ENCODE data around the gene BMP7. TPM values are rescaled to one million over a fixed set of nuclear protein-coding genes. Genes with fewer than 3 reads are reported as not detected.

The BMP7 gene
- total and polyA plus RNA-seq, 12 donors = 0.72 to 19.2 (median 4.1) TPM

DNA sequence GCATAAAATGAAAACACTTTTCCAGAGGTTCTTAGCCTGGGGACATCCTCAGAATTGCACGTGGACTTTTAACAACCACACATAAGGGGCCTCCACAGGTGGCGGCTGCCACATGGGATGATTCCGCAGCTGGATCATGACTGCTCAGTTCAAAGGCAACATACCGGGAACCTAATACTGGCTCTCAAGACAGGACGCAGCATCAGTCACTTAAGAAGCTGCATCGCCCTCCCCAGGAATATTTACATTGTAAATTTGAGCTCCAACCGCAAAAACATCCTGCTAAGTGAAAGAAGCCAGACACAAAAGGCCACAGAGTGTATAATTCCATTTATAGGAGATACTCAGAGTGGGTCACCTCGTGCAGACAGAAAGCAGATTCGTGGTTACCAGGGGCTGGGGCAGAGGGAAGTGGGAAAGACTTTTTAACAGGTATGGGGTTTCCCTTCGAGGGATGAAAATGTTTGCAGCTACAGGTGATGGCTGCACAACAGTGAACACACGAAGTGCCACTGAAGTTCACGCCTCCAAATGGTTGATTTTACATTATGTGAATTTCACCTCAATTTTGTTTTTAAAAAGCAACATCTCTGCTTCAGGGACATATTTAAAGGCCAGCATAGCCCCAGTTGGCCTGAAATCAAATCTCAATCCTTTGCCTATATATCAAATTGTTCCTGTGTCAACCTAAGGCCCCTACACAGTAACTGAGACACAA, 141.5 kb downstream of the BMP7 start:
- intact Hi-C loops (cut with DNase I) = no loop called here
- peaks cover 0 to 5% (median 0%) of the 10 kb centered on the region in 11 donors for H3K9me3 ChIP-seq
- H3K27ac ChIP-seq = no peak overlapping the region
- H3K36me3 ChIP-seq = no peaks in the 10 kb centered on the region
- peaks cover 0 to 6% (median 0%) of the 10 kb centered on the region in 9 donors for H3K4me1 ChIP-seq
- ATAC-seq (no peak), DNase-seq (no peak)
- 58 to 67% methylated on average over 12 of the region's 12 CpGs for WGBS, 2 donors
- H3K4me3 ChIP-seq = no peak overlapping the region
- peaks cover 0 to 24% (median 0%) of the 10 kb centered on the region in 7 donors for H3K27me3 ChIP-seq
- TF ChIP-seq, protein P1, sequence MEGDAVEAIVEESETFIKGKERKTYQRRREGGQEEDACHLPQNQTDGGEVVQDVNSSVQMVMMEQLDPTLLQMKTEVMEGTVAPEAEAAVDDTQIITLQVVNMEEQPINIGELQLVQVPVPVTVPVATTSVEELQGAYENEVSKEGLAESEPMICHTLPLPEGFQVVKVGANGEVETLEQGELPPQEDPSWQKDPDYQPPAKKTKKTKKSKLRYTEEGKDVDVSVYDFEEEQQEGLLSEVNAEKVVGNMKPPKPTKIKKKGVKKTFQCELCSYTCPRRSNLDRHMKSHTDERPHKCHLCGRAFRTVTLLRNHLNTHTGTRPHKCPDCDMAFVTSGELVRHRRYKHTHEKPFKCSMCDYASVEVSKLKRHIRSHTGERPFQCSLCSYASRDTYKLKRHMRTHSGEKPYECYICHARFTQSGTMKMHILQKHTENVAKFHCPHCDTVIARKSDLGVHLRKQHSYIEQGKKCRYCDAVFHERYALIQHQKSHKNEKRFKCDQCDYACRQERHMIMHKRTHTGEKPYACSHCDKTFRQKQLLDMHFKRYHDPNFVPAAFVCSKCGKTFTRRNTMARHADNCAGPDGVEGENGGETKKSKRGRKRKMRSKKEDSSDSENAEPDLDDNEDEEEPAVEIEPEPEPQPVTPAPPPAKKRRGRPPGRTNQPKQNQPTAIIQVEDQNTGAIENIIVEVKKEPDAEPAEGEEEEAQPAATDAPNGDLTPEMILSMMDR (IDR thresholded peaks at IDR 0.05) = no peak

DNA sequence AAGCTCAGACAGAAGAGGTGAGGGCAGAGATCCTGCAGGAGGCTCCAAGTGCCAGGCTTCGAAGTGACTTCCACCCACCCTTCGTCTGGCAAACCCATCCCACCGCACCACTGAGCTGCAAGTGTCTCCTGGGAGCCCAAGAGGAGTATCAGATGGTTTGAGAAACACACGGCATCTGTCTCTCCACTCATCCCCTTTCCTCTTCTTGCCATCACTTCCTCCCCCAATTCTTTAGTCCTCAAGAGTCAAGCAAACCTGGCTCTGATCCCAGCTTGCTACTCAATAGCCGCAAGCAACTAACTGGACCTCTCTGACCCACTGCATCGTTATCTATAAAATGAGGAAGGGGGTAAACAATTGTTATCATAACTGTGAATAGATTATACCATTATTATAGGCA, 142.1 kb downstream of the BMP7 start:
- ATAC-seq (no peak), DNase-seq (no peak)
- Histone ChIP-seq H3K4me3 (no peak overlapping the region), H3K4me1 (peaks cover 0 to 6% (median 0%) of the 10 kb centered on the region in 9 donors), H3K9me3 (peaks cover 0 to 5% (median 0%) of the 10 kb centered on the region in 11 donors), H3K27ac (no peak overlapping the region), H3K27me3 (peaks cover 0 to 24% (median 0%) of the 10 kb centered on the region in 7 donors), H3K36me3 (no peaks in the 10 kb centered on the region)
- intact Hi-C loops (cut with DNase I) = no loop called here
- 53 to 62% methylated on average over 6 of the region's 6 CpGs for WGBS, 2 donors
- TF ChIP-seq, protein P1 (IDR thresholded peaks at IDR 0.05) = no peak

DNA sequence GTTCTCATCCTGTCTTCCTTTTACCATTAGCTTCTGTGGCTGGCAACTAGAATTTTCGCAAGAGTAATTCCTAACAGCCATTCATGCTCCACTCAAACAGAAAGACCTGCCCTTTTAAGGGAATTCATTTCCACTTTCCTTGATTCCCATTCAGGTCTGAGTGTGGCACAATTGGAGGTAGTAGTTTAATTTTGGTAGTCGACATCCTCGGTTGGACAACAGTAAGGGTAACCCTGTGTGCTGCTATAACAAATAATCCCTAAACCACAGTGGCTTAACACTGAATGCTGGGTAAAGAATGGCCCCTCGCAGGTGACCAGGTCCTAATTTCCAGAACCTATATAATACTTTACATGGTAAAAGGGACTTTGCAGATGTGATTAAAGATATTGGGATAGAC, 142.9 kb downstream of the BMP7 start:
- Histone ChIP-seq H3K27me3 (peaks cover 0 to 24% (median 0%) of the 10 kb centered on the region in 7 donors), H3K4me3 (no peak overlapping the region), H3K9me3 (peaks cover 0 to 5% (median 0%) of the 10 kb centered on the region in 11 donors), H3K27ac (no peak overlapping the region), H3K4me1 (peaks cover 0 to 6% (median 0%) of the 10 kb centered on the region in 9 donors), H3K36me3 (no peaks in the 10 kb centered on the region)
- ATAC-seq = no peak
- 91 to 99% methylated on average over 4 of the region's 4 CpGs for WGBS, 2 donors
- no peak for DNase-seq
- intact Hi-C loops (cut with DNase I) = no loop called here
- TF ChIP-seq, protein P1 (IDR thresholded peaks at IDR 0.05) = no peak

DNA sequence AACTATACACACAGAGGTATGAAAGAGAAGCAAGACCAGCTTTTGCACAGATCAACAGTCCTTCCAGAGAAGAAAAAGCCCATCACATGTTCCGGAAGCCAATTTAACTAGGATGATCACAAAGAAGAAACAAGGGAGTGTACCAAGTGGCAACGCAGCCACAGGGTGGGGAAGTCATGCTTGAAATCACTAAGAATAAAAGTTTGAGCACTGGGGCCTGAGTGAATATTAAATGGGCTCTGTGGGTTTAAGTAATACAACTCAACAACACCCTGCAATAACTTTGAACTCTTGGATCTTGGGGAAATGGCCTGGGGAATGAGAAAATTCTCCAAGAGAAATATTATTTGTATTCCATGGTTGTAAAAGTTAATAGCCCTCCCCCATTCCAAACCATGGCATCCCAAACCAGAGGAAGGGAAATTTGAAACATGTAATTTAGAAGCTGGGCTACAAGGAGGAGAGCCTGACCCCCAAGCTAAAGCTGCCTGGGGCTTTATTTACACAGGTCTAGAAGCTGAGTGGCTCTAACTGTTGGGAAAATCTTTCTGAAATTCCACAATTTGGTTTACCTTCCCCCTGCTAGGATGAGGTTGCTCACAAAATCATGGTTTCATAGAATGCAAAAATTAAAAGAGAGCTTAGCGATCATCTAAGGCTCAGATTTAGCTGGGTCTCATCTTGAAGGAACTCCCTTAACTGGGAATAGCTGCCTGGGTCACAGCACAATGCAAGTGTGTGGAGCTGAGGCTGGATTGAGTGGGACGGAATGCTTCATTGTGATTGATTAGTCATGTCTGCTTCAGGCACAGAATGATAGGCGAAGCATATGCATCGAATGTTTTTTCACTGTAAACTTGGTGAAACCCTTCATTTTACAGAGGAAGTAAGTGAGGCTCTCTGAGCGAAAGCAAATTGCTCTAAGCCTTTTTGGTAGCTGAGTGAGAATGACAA, 143.6 kb downstream of the BMP7 start:
- no peaks in the 10 kb centered on the region for H3K4me1 ChIP-seq
- ATAC-seq (no peak), DNase-seq (no peak)
- WGBS, 2 donors = 82 to 87% methylated on average over 7 of the region's 7 CpGs
- no peak overlapping the region for H3K27ac ChIP-seq
- peaks cover 0 to 24% (median 0%) of the 10 kb centered on the region in 7 donors for H3K27me3 ChIP-seq
- no peaks in the 10 kb centered on the region for H3K36me3 ChIP-seq
- no peak overlapping the region for H3K4me3 ChIP-seq
- intact Hi-C loops (cut with DNase I) = no loop called here
- TF ChIP-seq, protein P1 (IDR thresholded peaks at IDR 0.05) = no peak
- peaks cover 0 to 5% (median 0%) of the 10 kb centered on the region in 11 donors for H3K9me3 ChIP-seq
